K562 (cell line): ENCODE data around the gene HSD11B1. TPM values are rescaled to one million over a fixed set of nuclear protein-coding genes. Genes with fewer than 3 reads are reported as not detected.

Source experiments
- ATAC-seq: fragments of 200-7000 bp; cut with Tn5 transposase; 3 replicates; pipeline ENCODE4 v1.9.1; 2020; ENCODE audit warnings: moderate library complexity
- BruUV-seq: library from RNA; stranded (reverse); fragments of 400-500 nt; replicated peaks from 2 replicates; lab custom pipeline; 2021; lab: Mats Ljungman, UMichigan
- CTCF ChIA-PET: fragments of 300-600 bp; formaldehyde crosslinking; extraction: SDS; loops from one replicate; lab custom pipeline; 2021; ENCODE audit warnings: low intra/inter-chr PET ratio; lab: Yijun Ruan, JAX
- POLR2A ChIA-PET: fragments of 300-600, 350-650 bp; sonication (Branson Sonifier 250); formaldehyde crosslinking; extraction: SDS; loops from one replicate; lab custom pipeline; 2021; ENCODE audit warnings: antibody characterized with exemption, inconsistent platforms; lab: Yijun Ruan, JAX
- DNase-seq, 4 experiments: peaks; one replicate each; pipeline versions ENCODE4 v3.0.0 to v3.0.0-alpha.2; 2011 to 2018; ENCODE audit warnings: low spot score in 3 of 4, mixed read lengths in 3 of 4; ENCODE audit errors: extremely low read depth in 1 of 4
- FAIRE-seq: peaks from 2 replicates; lab custom pipeline; 2011; peaks lifted over from hg19 to GRCh38; lab: Jason Lieb, UNC
- H2AFZ ChIP-seq: 2 replicates; pipeline ENCODE4 v1.6.0; 2011; ENCODE audit warnings: low read depth, low read length, control low read depth, inconsistent platforms
- H3K27ac ChIP-seq: fragments of 200-600 bp; 3 replicates; pipeline ENCODE4 v1.8.0; 2011; ENCODE audit warnings: low read depth, mild to moderate bottlenecking, control low read depth, inconsistent platforms, low read length, moderate library complexity, mixed read lengths; ENCODE audit errors: extremely low read depth
- H3K27me3 ChIP-seq, 2 experiments: fragments of 300-600 bp in 1 of 2; 2 replicates in 1 of 2; 3 replicates in 1 of 2; pipeline versions ENCODE4 v1.6.0 to v1.8.0; 2011; ENCODE audit warnings: inconsistent platforms in 2 of 2, low read length in 2 of 2, mild to moderate bottlenecking in 1 of 2, mixed read lengths in 1 of 2, moderate library complexity in 1 of 2; ENCODE audit not compliant: control insufficient read depth in 2 of 2, insufficient read depth in 2 of 2
- H3K36me3 ChIP-seq: fragments of 300-600 bp; 3 replicates; pipeline ENCODE4 v1.8.0; 2011; ENCODE audit warnings: mild to moderate bottlenecking, low read length, inconsistent platforms; ENCODE audit not compliant: control insufficient read depth, insufficient read depth
- H3K4me1 ChIP-seq, 2 experiments: fragments of 200-600 bp in 1 of 2; replicated peaks in 1 of 2; 2 replicates in 1 of 2; 3 replicates in 1 of 2; pipeline versions ENCODE4 v1.5.1 to v1.8.0; 2011; ENCODE audit warnings: inconsistent platforms in 2 of 2, low read length in 2 of 2, mild to moderate bottlenecking in 1 of 2, mixed read lengths in 1 of 2, moderate library complexity in 1 of 2; ENCODE audit not compliant: control insufficient read depth in 2 of 2, insufficient read depth in 2 of 2
- H3K4me2 ChIP-seq: 2 replicates; pipeline ENCODE4 v1.6.1; 2011; ENCODE audit warnings: low read length, control low read depth, inconsistent platforms, mixed read lengths; ENCODE audit not compliant: insufficient read depth
- H3K4me3 ChIP-seq: fragments of 200-600 bp; sonication (generic), shearing (Covaris generic); 2 replicates; pipeline ENCODE4 v1.5.1; 2016; ENCODE audit warnings: control low read depth, inconsistent platforms
- H3K79me2 ChIP-seq: fragments of 200-600 bp; 3 replicates; pipeline ENCODE4 v1.8.0; 2011; ENCODE audit warnings: low read length, inconsistent platforms; ENCODE audit not compliant: control insufficient read depth, insufficient read depth
- H3K9ac ChIP-seq, 2 experiments: 2 replicates each; pipeline versions ENCODE4 v1.6.0 to v1.6.1; 2011; ENCODE audit warnings: low read depth in 2 of 2, low read length in 2 of 2, control low read depth in 1 of 2, inconsistent platforms in 1 of 2, mild to moderate bottlenecking in 1 of 2, mixed read lengths in 1 of 2; ENCODE audit not compliant: insufficient read depth in 1 of 2
- H3K9me1 ChIP-seq: one replicate; pipeline ENCODE4 v1.6.0; 2011; ENCODE audit warnings: inconsistent platforms, mild to moderate bottlenecking, low read length, moderate library complexity; ENCODE audit not compliant: control insufficient read depth, insufficient read depth
- H3K9me3 ChIP-seq: replicated peaks from 2 replicates; pipeline ENCODE4 v1.5.1; 2011; ENCODE audit warnings: low read depth, low read length, inconsistent platforms; ENCODE audit not compliant: control insufficient read depth, insufficient read depth
- H4K20me1 ChIP-seq: replicated peaks from 2 replicates; pipeline ENCODE4 v1.6.1; 2011; ENCODE audit warnings: low read length, inconsistent platforms, mixed read lengths; ENCODE audit not compliant: control insufficient read depth, insufficient read depth
- BCL6 ChIP-seq: fragments of 250-450 bp; sonication (Bioruptor Pico); IDR thresholded peaks from 2 replicates; pipeline ENCODE4 v1.4.0; 2020
- BRF1 ChIP-seq: IDR thresholded peaks from 3 replicates; pipeline ENCODE4 v1.6.1; 2011; ENCODE audit warnings: borderline replicate concordance, mild to moderate bottlenecking; ENCODE audit not compliant: insufficient read length; ENCODE audit errors: extremely low read depth
- CBX5 ChIP-seq: IDR thresholded peaks from 2 replicates; pipeline ENCODE4 v1.6.1; 2014; ENCODE audit warnings: low read depth, borderline replicate concordance
- CXXC5 ChIP-seq: fragments of 250-450 bp; sonication (Bioruptor Pico); IDR thresholded peaks from 2 replicates; pipeline ENCODE4 v1.8.0; 2022; ENCODE audit warnings: inconsistent platforms, mild to moderate bottlenecking, moderate library complexity
- NRF1 ChIP-seq, 2 experiments: fragments of 450-650 bp; IDR thresholded peaks in 1 of 2; conservative IDR thresholded peaks in 1 of 2; 2 replicates each; pipeline ENCODE4 v1.6.1; 2014; ENCODE audit warnings: mild to moderate bottlenecking in 2 of 2
- RREB1 ChIP-seq: fragments of 250-450 bp; sonication (Bioruptor Pico); IDR thresholded peaks from 2 replicates; pipeline ENCODE4 v1.4.0; 2020
- SMARCB1 ChIP-seq: IDR thresholded peaks from 2 replicates; pipeline ENCODE4 v1.6.1; 2011; ENCODE audit warnings: improper control_type of control experiment, low read depth; ENCODE audit not compliant: insufficient read length
- STAT6 ChIP-seq: sonication (generic); formaldehyde crosslinking; IDR thresholded peaks from 2 replicates; pipeline ENCODE4 v1.8.1; 2023; ENCODE audit warnings: mild to moderate bottlenecking, missing genetic modification reagents
- ZNF316 ChIP-seq: fragments of 450-650 bp; IDR thresholded peaks from 2 replicates; pipeline ENCODE4 v1.6.1; 2016
- WGBS: fragments of 100-300 bp; shearing (Covaris generic); methylation state at CpG from one replicate; pipeline ENCODE4 v1.1.6; 2016; ENCODE audit warnings: low coverage, mixed read lengths; ENCODE audit not compliant: insufficient coverage; ENCODE audit errors: missing lambda C conversion rate; 5-methylcytosine and 5-hydroxymethylcytosine counted together
- in situ Hi-C: fragments of 300-500 bp; cut with MboI; formaldehyde crosslinking; loops from 4 replicates; pipeline ENCODE4 v1.15.0; 2018; ENCODE audit warnings: inconsistent platforms, mixed read lengths
- intact Hi-C: fragments of 100-400 bp; cut with micrococcal nuclease; formaldehyde crosslinking; loops from 2 replicates; pipeline ENCODE4 v1.14.2; 2022
- polyA plus RNA-seq, 8 experiments: library from polyadenylated mRNA; depleted of rRNA in 4 of 8; stranded (reverse) in 5 of 8; unstranded in 3 of 8; fragments of >200 nt; fragmentation: Nextera tagmentation in 2 of 8; fragmentation: Illumina TruSeq in 1 of 8; extraction: Ambion mirVana in 2 of 8; extraction: Trizol in 1 of 8; gene quantifications; 2 replicates each; pipeline versions ENCODE4 v1.2.1 to v1.2.3, GENCODE V29; 2011 to 2014; ENCODE audit warnings: inconsistent platforms in 1 of 8, missing spikeins in 1 of 8
- total RNA-seq, 7 experiments: library from RNA; depleted of rRNA in 6 of 7; stranded (reverse); fragments of >200 nt in 6 of 7; fragmentation: Illumina TruSeq in 2 of 7; extraction: Trizol in 2 of 7; gene quantifications; 2 replicates each; pipeline versions ENCODE4 v1.2.1 to v1.2.3, GENCODE V29; 2011 to 2021; ENCODE audit warnings: low replicate concordance in 1 of 7

Gene HSD11B1
- total and polyA plus RNA-seq, 9 of the 15 experiments (the other 6 are each of a cell fraction or from before 2014, with no cell fraction given): 0.04 to 0.16 TPM; not detected in 7

GRCh38 chr1:209738270-209738669, 33.6 kb downstream of the HSD11B1 start (continued):
- TF ChIP-seq STAT6 (CRISPR knock-in tag) (no peak), CXXC5 (no peak)
- TF ChIP-seq, all 486 proteins: peak for 0

- 2% methylated on average over 3 of the region's 3 CpGs for WGBS
- Histone ChIP-seq H3K27ac (no peak overlapping the region), H3K27me3 (peaks cover 10 to 28% of the 10 kb centered on the region in 2 experiments), H4K20me1 (no peaks in the 10 kb centered on the region), H3K9me3 (no peaks in the 10 kb centered on the region), H3K4me1 (no peaks in the 10 kb centered on the region; a peak in 1 of 5 replicates), H3K4me2 (no peak overlapping the region), H2AFZ (no peak overlapping the region), H3K9me1 (no peaks in the 10 kb centered on the region), H3K79me2 (no peaks in the 10 kb centered on the region), H3K36me3 (no peaks in the 10 kb centered on the region), H3K9ac (no peak overlapping the region), H3K4me3 (no peak overlapping the region)
- DNase-seq (no peak), FAIRE-seq (no peak), ATAC-seq (no peak)
- ChIA-PET POLR2A (interaction anchor here (0.6 to 1.1 kb wide), 2 partner anchors 172 to 1463 kb away, joined by 4 read pairs; no protein-coding TSS in a partner anchor), CTCF (no interaction called here)
- in situ Hi-C loops (no loop called here), intact Hi-C loops (loop anchor here (10.0 kb wide), 1 partner anchor 136 kb away; no protein-coding TSS in a partner anchor)
- no TSS peak for BruUV-seq
- TF ChIP-seq CBX5: no peak
- no peak for TF ChIP-seq NRF1 (conservative IDR thresholded peaks at IDR 0.05 in 1 of 2, IDR thresholded peaks at IDR 0.05 in 1 of 2)
- TF ChIP-seq SMARCB1: no peak
- no peak for TF ChIP-seq ZNF316
- TF ChIP-seq BRF1: no peak
- no peak for TF ChIP-seq BCL6 (CRISPR knock-in tag)
- TF ChIP-seq RREB1: no peak
Measured at GRCh38 chr1:209741193-209741592, 36.5 kb downstream of the HSD11B1 start.
